ENCODE data around the gene AP1S1. TPM values are rescaled to one million over a fixed set of nuclear protein-coding genes. Genes with fewer than 3 reads are reported as not detected.
"Not testable (repeated sequence)": the region's sequence is repeated elsewhere in the genome, so short reads cannot be mapped to it uniquely, and the experiment has no call there.

AP1S1 gene
- total RNA-seq, 1 donor from 2014 or later: 63.9 TPM

- DNase-seq (ENCODE audit: low spot score): no peak
These were observed 29.8 kb upstream of the AP1S1 start for GRCh38 chr7:101124376-101125056.

DNA sequence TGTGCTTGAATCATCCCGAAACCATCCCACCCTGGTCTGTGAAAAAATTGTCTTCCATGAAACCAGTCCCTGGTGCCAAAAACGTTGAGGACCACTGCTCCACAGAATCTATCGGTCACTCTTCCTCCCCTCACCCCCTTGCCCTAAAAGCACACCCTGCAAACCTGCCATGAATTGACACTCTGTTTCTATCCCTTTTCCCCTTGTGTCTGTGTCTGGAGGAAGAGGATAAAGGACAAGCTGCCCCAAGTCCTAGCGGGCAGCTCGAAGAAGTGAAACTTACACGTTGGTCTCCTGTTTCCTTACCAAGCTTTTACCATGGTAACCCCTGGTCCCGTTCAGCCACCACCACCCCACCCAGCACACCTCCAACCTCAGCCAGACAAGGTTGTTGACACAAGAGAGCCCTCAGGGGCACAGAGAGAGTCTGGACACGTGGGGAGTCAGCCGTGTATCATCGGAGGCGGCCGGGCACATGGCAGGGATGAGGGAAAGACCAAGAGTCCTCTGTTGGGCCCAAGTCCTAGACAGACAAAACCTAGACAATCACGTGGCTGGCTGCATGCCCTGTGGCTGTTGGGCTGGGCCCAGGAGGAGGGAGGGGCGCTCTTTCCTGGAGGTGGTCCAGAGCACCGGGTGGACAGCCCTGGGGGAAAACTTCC lies 28.2 kb upstream of the AP1S1 start:
- peak; percentile 56 for DNase-seq (ENCODE audit: low spot score)

- peak; percentile 79 for DNase-seq (ENCODE audit: low spot score)
These were observed 27.4 kb upstream of the AP1S1 start, which contains the start of gene SERPINE1 for GRCh38 chr7:101126651-101127459. Gene SERPINE1 (plus strand): TSS chr7:101127104. CDS start chr7:101128394, 1,290 bp downstream.

GRCh38 chr7:101127460-101128039 lies 26.7 kb upstream of the AP1S1 start:
- DNase-seq (ENCODE audit: low spot score): no peak

GRCh38 chr7:101128040-101128834 lies 26.0 kb upstream of the AP1S1 start:
- DNase-seq (ENCODE audit: low spot score): no peak

GRCh38 chr7:101129603-101130117 lies 24.6 kb upstream of the AP1S1 start:
- DNase-seq (ENCODE audit: low spot score): no peak

- not testable (repeated sequence) for DNase-seq (ENCODE audit: low spot score)
These were observed 21.4 kb upstream of the AP1S1 start for GRCh38 chr7:101132626-101133600.

DNA sequence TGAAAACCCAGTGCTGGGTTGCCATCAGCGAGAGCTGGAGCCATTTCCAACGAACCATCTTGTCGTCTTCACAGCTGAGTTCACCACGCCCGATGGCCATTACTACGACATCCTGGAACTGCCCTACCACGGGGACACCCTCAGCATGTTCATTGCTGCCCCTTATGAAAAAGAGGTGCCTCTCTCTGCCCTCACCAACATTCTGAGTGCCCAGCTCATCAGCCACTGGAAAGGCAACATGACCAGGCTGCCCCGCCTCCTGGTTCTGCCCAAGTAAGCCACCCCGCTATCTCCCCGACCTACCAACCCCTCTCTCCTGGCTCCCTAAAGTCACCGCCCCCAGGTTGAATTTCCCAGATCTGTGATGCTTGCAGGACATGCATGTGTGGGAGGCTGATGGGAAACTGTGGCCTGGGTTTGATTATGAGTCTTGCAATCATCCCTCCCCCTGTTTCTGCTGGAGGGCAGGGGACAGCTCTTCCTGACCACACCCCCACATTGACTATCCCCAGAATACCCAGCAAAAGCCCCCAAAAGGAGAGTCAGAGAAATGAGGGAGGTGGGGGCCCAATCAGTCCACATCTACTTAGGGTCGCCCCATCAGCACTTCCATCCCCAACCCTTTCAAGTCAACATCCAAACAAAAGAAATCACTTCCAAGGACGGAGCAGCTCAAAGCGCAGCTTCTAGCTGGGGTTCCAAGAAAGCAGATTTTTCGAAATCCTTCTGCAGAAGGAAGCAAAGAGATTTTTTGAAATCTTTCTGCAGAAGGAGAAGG lies 20.5 kb upstream of the AP1S1 start:
- DNase-seq (ENCODE audit: low spot score): no peak

GRCh38 chr7:101134399-101134980 lies 19.8 kb upstream of the AP1S1 start:
- no peak for DNase-seq (ENCODE audit: low spot score)

DNA sequence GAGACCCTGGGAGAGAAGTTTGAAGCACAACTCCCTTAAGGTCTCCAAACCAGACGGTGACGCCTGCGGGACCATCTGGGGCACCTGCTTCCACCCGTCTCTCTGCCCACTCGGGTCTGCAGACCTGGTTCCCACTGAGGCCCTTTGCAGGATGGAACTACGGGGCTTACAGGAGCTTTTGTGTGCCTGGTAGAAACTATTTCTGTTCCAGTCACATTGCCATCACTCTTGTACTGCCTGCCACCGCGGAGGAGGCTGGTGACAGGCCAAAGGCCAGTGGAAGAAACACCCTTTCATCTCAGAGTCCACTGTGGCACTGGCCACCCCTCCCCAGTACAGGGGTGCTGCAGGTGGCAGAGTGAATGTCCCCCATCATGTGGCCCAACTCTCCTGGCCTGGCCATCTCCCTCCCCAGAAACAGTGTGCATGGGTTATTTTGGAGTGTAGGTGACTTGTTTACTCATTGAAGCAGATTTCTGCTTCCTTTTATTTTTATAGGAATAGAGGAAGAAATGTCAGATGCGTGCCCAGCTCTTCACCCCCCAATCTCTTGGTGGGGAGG lies 16.5 kb upstream of the AP1S1 start:
- DNase-seq (ENCODE audit: low spot score): no peak

DNA sequence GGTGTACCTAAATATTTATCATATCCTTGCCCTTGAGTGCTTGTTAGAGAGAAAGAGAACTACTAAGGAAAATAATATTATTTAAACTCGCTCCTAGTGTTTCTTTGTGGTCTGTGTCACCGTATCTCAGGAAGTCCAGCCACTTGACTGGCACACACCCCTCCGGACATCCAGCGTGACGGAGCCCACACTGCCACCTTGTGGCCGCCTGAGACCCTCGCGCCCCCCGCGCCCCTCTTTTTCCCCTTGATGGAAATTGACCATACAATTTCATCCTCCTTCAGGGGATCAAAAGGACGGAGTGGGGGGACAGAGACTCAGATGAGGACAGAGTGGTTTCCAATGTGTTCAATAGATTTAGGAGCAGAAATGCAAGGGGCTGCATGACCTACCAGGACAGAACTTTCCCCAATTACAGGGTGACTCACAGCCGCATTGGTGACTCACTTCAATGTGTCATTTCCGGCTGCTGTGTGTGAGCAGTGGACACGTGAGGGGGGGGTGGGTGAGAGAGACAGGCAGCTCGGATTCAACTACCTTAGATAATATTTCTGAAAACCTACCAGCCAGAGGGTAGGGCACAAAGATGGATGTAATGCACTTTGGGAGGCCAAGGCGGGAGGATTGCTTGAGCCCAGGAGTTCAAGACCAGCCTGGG lies 15.9 kb upstream of the AP1S1 start:
- DNase-seq (ENCODE audit: low spot score): peak; percentile 72

DNA sequence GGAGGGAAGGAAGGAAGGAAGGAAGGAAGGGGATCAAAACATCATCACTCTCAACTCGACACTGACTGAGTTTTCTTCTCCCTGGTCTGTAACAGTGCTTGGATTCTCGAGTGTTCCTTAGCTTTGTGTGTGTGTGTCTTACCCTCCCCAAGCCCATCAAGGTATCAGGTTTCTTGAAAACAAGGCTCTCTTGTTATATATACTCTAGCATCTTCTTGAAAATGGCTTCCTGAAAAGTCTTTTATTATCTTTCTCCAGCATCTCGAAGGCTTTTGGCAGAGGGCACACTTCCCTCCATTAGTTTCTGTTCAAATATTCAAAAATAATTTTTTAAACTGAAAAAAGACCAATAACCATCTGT lies 14.0 kb upstream of the AP1S1 start:
- DNase-seq (ENCODE audit: low spot score): no peak

GRCh38 chr7:101140746-101141382 lies 13.4 kb upstream of the AP1S1 start:
- DNase-seq (ENCODE audit: low spot score): no peak

DNA sequence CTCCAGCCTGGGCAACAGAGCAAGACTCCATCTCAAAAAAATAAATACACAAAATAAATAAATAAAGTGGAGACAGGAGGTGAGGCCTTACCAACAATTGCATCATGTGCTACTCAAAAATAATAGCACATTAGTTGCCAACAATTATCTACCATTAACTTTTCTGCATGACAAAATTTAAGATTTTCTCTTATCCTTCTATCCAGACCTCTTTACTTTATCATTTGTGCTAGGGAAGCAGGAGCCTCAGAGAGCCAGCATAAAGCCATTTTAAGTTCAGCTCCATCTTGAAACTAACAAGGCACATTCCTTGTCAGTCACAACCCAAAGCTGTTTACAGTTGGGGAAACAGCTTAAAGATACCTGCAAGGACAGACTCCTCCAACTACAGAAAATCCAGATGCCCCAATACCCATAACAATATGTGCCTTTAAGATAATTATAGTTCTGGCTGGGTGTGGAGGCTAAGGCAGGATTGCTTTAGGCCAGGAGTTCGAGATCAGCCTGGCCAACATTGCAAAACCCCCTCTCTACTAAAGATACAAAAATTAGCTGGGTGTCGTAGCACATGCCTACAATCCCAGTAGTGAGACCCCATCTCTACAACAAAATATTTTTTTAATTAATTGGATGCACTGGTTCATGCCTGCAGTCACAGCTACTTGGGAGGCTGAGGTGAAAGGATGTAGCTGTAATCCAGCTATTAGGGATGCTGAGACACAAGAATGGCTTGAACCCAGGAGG lies 2.2 kb upstream of the AP1S1 start:
- no peak for DNase-seq (ENCODE audit: low spot score)

GRCh38 chr7:101154693-101155102 lies 422 bp downstream of the AP1S1 start:
- no peak for DNase-seq (ENCODE audit: low spot score)

DNA sequence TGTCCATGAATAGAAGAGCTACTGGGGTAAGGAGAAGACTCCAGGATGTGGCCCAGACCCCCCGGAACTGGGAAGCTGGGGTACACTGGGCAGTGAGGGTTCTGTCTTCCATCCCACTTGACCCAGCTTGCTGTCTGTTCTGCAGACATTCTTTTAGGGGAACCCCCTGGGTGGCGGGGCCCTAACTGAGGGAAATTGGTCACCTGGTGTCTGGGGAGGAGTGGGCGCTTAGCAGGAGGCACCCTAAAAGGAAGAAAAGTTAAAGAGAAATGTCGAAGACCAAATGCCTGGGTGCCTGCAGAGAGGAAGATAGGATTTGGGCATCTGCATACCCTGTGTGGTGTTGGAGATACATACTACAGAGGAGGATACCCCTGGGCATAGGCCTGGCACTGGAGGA lies 1.0 kb downstream of the AP1S1 start:
- no peak for DNase-seq (ENCODE audit: low spot score)

DNA sequence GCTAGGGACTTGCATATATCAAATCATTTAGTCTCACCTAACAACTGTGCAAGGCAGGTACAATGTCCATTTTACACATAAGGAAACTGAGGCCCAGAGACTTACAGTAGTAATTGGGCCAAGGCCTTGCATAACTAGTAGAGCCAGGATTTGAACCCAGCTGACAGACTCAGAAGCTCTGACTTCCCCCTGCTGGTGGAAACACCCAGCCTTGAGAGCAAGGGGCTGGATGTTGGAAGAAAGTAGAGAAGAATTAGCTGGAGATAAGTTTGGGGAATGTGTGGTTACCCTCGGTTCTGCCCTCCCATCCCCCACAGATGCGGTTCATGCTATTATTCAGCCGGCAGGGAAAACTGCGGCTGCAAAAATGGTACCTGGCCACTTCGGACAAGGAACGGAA lies 2.0 kb downstream of the AP1S1 start:
- DNase-seq (ENCODE audit: low spot score): no peak

Data from mucosa of gallbladder (tissue), 1 donor.